Right lobe of liver (tissue), 4 donors: ENCODE measurements around the gene MYH15.

Experiments used
- POLR2A ChIP-seq: fragments of 450-650 bp; IDR thresholded peaks from one replicate; pipeline ENCODE4 v1.6.1; 2017; ENCODE audit warnings: antibody characterized with exemption, mild to moderate bottlenecking
- TF ChIP-seq, protein P1 (sequence below), 4 donors: fragments of 200-600 bp in 3 of 4; fragments of 450-650 bp in 1 of 4; IDR thresholded peaks; one replicate each; pipeline versions ENCODE4 v1.5.1 to v1.8.0; 2016 to 2022; ENCODE audit warnings: antibody characterized with exemption in 4 of 4, mild to moderate bottlenecking in 2 of 4
- donor health status: DM: no; HTN: no; CAD: no.
- donor health status: DM: no; HTN: no; CAD: no.
- donor health status: DM: no; HTN: yes; CAD: no.

- TF ChIP-seq, protein P1, sequence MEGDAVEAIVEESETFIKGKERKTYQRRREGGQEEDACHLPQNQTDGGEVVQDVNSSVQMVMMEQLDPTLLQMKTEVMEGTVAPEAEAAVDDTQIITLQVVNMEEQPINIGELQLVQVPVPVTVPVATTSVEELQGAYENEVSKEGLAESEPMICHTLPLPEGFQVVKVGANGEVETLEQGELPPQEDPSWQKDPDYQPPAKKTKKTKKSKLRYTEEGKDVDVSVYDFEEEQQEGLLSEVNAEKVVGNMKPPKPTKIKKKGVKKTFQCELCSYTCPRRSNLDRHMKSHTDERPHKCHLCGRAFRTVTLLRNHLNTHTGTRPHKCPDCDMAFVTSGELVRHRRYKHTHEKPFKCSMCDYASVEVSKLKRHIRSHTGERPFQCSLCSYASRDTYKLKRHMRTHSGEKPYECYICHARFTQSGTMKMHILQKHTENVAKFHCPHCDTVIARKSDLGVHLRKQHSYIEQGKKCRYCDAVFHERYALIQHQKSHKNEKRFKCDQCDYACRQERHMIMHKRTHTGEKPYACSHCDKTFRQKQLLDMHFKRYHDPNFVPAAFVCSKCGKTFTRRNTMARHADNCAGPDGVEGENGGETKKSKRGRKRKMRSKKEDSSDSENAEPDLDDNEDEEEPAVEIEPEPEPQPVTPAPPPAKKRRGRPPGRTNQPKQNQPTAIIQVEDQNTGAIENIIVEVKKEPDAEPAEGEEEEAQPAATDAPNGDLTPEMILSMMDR (IDR thresholded peaks at IDR 0.05), result no peak
- no peak for TF ChIP-seq POLR2A
Measured at GRCh38 chr3:108546247-108546646, 35.9 kb upstream of the MYH15 start.
